Lower lobe of right lung (tissue), 2 donors: Measurements from ENCODE around the gene ZNF263. TPM values are rescaled to one million over a fixed set of nuclear protein-coding genes. Genes with fewer than 3 reads are reported as not detected.

Experiments
- ATAC-seq, 2 donors: fragments of 200-7000 bp; cut with Tn5 transposase; one replicate each; pipeline ENCODE4 v1.9.1; 2020 to 2022; ENCODE audit warnings: mild to moderate bottlenecking in 2 of 2, moderate library complexity in 2 of 2
- DNase-seq: peaks from one replicate; pipeline ENCODE4 v3.0.0-alpha.2; 2020
- H3K27ac ChIP-seq: fragments of 200-600 bp; one replicate; pipeline ENCODE4 v1.8.0; 2022
- H3K27me3 ChIP-seq: fragments of 200-600 bp; one replicate; pipeline ENCODE4 v1.8.0; 2022; ENCODE audit warnings: low read depth
- H3K36me3 ChIP-seq: fragments of 200-600 bp; one replicate; pipeline ENCODE4 v1.8.0; 2022; ENCODE audit warnings: mild to moderate bottlenecking
- H3K4me1 ChIP-seq: fragments of 200-600 bp; one replicate; pipeline ENCODE4 v1.8.0; 2022
- H3K4me3 ChIP-seq: fragments of 200-600 bp; one replicate; pipeline ENCODE4 v1.8.0; 2022; ENCODE audit warnings: mild to moderate bottlenecking
- H3K9me3 ChIP-seq: fragments of 200-600 bp; one replicate; pipeline ENCODE4 v1.8.0; 2022
- intact Hi-C: fragments of 100-400 bp; cut with DNase I; formaldehyde crosslinking; loops from one replicate; pipeline ENCODE4 v1.11.0; 2022
- total RNA-seq: library from RNA; stranded (reverse); fragmentation: NEBNext Ultra II Directional; extraction: Animal tissue kit (Norgen Biotek cat#: 25700); gene quantifications from one replicate; pipeline ENCODE4 v1.2.1, GENCODE V29; 2021
- TF ChIP-seq, protein P1 (sequence below): fragments of 200-600 bp; IDR thresholded peaks from one replicate; pipeline ENCODE4 v1.8.0; 2022; ENCODE audit warnings: antibody characterized with exemption, mild to moderate bottlenecking
- donor health status: DM: no; HTN: yes; CAD: no; lungs with severe emphysema.

Gene ZNF263
- total RNA-seq, 1 donor from 2014 or later: 23.2 TPM

DNA sequence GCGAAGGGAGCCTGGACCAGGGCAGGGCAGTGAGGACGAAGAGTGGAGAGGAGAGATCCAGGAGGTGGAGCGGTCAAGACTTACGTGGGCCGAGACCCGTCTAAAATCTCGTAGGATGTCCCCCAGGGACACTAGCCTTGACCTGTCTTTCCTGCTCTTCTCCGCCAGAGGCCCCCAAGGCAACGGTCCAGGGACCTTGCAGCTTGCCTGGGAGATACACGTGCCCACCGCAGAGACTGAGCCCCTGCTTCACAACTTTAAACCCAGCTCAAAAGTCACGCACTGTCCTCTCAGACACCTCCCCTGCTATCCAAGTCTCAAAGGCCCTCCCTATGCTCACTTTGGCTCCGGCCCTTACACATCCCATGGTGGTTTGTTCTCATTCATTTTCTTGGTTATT is 12.5 kb downstream of the ZNF263 start:
- intact Hi-C loops: no loop called here
- H3K9me3 ChIP-seq: peaks cover 91% of the 10 kb centered on the region

DNA sequence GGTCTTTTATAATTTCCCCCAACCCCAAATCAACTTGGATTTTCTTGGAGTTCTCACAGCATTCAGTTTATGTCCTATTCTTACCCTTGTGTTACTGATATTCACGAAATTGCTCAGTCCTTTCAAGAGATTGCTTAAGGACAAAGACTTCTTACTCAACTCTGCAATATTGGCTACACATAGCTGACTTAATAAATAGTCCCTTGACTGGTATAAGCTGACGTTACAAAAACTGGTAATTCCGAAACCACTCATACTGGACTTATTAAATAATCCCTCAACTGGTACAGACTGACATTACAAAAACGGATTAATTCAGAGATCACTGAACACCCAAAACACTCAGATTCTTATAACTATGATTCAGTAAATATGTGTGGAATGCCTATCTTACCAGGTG is 21.1 kb downstream of the ZNF263 start:
- DNase-seq (no peak), ATAC-seq (no peak)
- Histone ChIP-seq H3K36me3 (peaks cover 12% of the 10 kb centered on the region), H3K9me3 (peaks cover 66% of the 10 kb centered on the region), H3K27ac (no peak overlapping the region), H3K4me3 (peak overlapping the region; percentile 75), H3K27me3 (no peaks in the 10 kb centered on the region), H3K4me1 (peaks cover 15% of the 10 kb centered on the region)
- TF ChIP-seq, protein P1, sequence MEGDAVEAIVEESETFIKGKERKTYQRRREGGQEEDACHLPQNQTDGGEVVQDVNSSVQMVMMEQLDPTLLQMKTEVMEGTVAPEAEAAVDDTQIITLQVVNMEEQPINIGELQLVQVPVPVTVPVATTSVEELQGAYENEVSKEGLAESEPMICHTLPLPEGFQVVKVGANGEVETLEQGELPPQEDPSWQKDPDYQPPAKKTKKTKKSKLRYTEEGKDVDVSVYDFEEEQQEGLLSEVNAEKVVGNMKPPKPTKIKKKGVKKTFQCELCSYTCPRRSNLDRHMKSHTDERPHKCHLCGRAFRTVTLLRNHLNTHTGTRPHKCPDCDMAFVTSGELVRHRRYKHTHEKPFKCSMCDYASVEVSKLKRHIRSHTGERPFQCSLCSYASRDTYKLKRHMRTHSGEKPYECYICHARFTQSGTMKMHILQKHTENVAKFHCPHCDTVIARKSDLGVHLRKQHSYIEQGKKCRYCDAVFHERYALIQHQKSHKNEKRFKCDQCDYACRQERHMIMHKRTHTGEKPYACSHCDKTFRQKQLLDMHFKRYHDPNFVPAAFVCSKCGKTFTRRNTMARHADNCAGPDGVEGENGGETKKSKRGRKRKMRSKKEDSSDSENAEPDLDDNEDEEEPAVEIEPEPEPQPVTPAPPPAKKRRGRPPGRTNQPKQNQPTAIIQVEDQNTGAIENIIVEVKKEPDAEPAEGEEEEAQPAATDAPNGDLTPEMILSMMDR: no peak
- intact Hi-C loops: no loop called here

More for the DNA sequence above, 12.5 kb downstream of the ZNF263 start:
- Histone ChIP-seq H3K4me1 (no peaks in the 10 kb centered on the region), H3K36me3 (peaks cover 5% of the 10 kb centered on the region), H3K4me3 (no peak overlapping the region), H3K27me3 (no peaks in the 10 kb centered on the region), H3K27ac (no peak overlapping the region)
- DNase-seq: no peak
- TF ChIP-seq, protein P1: no peak
- peak in 1 of 2 donors; percentile 11 for ATAC-seq

DNA sequence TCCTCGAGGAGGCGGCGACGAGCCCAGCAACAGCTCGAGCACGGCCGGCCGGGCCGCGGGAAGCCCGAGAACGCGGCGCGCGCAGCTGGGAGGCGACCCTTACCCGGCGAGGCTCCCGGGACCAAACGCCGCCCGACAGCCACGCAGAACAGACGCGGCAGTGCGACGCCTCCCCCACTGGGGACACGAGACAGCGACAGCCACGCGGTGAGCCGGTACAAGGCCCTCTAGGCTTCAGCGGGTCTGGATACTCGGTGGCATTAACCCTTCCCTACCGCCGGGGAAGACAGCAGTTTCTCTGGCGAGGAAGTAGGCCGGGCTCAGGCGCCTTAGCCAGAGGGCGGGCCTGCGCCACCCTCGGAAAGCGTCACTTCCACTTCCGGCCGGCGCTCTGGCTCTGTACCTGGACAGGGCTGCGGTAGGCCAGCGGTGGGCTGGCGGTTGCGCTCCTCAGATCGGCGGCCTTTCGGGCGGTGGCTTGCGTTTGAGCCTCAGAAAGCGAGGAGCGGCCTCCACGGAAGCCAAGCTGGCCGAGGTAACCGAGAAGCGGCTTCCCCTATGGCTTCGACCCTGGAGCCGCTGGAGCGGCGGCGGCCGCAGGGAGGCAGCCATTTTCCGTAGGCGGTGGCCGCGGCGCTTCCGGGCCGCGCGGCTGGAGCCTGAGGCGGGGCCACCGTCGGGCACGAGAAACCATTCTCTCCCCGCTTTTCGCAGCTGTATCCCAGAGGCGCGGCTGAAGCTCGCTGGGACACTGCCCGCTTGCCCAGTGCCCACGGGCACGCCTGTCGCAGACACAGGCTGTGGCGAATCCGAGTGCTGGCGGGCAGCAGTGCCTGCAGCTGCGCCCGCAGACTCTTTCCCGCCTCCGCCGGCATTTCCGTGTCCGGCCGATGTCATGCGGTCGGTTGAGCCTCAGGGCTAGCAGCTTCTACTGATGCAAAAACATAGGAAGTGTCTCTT is 22.1 kb downstream of the ZNF263 start, which contains the start of the genes TIGD7 and ZNF75A:
Gene TIGD7 (minus strand): TSS at position 322 of the 960 bp plus-strand sequence. CDS start 4,816 bp downstream, outside the sequence.
Gene ZNF75A (plus strand): TSS at position 389 of the 960 bp plus-strand sequence. CDS start 2,932 bp downstream, outside the sequence.
- DNase-seq (peak; percentile 94), ATAC-seq (peak; percentile 100)
- Histone ChIP-seq H3K9me3 (peaks cover 69% of the 10 kb centered on the region), H3K36me3 (peaks cover 12% of the 10 kb centered on the region), H3K4me3 (peak within 1 kb of the TSS; percentile 75), H3K27me3 (no peaks in the 10 kb centered on the region), H3K27ac (peak within 1 kb of the TSS; percentile 92), H3K4me1 (peaks cover 15% of the 10 kb centered on the region)
- TF ChIP-seq, protein P1: peak; percentile 6
- intact Hi-C loops: no loop called here

DNA sequence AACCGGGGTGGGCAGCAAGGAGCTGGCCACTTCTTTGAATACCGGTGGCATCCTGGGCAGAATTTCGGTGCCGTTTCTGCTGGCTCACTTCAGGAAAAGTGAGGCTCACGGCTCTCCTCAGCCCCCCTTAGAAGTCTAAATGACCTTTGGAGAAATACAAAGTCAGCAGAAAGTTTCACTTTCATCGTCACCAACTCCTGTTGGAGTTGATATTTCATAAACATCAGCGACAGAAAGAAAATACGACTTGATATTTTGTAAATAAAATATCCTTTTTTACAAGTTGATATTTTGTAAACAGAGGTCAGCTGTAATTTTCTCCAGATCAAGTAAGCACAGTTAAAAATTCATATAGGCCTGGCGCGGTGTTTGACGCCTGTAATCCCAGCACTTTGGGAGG is 22.8 kb downstream of the ZNF263 start:
- DNase-seq: no peak
- intact Hi-C loops: no loop called here
- peaks cover 12% of the 10 kb centered on the region for H3K36me3 ChIP-seq
- peaks cover 69% of the 10 kb centered on the region for H3K9me3 ChIP-seq
- H3K4me3 ChIP-seq: peak overlapping the region; percentile 75
- ATAC-seq: no peak
- H3K27me3 ChIP-seq: no peaks in the 10 kb centered on the region
- peak overlapping the region; percentile 92 for H3K27ac ChIP-seq
- TF ChIP-seq, protein P1: no peak
- peaks cover 15% of the 10 kb centered on the region for H3K4me1 ChIP-seq

DNA sequence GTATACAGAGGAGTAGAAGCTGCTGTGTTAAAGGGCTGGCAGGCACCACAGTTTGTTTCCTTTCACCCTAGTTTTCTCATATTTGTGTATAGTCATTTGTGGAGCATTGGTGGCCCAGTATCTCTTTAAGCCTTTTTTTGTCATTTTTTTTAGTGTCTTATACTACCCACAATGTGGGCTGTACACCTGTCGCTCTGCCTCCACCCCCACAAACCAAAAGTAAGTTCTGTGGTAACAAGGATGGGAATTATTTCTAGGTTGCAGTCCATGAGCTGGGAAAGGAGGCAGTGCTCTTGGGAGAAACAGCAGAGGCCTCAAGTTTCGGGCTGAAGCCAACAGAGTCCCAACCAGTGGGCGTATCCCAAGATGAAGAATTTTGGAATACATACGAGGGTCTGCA is 28.2 kb downstream of the ZNF263 start:
- intact Hi-C loops: no loop called here
- Histone ChIP-seq H3K27ac (no peak overlapping the region), H3K4me1 (peaks cover 2% of the 10 kb centered on the region), H3K36me3 (peaks cover 29% of the 10 kb centered on the region), H3K4me3 (no peak overlapping the region), H3K9me3 (peaks cover 96% of the 10 kb centered on the region), H3K27me3 (no peaks in the 10 kb centered on the region)
- no peak for DNase-seq
- ATAC-seq: no peak
- TF ChIP-seq, protein P1: no peak
